RKO (cell line): Measurements from ENCODE around the gene DHX15.

ENCODE experiments used
- DNase-seq: peaks from one replicate; pipeline ENCODE4 v3.0.0-alpha.2; 2016; ENCODE audit warnings: low spot score

The DHX15 gene

DNA sequence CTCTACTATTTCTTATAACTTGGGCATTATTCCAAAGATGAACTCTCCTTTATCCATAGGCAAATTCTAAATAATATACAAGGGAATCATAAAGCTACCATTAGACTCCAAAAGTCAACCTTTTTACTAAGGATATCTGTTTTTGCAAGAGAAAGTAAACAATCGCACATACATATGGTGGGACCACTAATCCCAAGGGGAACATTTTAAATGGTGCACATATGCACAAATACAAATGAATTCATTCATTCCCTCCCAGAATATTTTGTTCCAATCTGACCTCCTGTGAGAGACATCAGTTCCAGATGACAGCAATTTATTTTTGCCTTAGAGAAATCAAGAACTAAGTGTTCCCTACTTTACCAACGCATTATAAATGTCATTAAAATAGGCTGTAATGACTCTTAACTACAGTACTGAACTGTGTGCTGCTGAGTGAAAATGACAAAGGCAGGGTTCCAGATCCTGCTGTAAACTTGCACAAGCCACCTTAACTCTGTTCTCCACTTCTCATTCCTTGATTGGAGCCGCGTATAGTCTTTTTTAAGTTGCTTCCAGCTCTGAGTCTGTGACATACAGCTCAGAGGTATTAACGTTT lies 2.0 kb downstream of the DHX15 start:
- DNase-seq = peak; percentile 53

- DNase-seq = no peak
Observed at GRCh38 chr4:24578364-24578763, 6.0 kb downstream of the DHX15 start.

GRCh38 chr4:24576276-24576675 lies 8.1 kb downstream of the DHX15 start:
- no peak for DNase-seq

- no peak for DNase-seq
Observed at GRCh38 chr4:24574236-24574635, 10.1 kb downstream of the DHX15 start.

DNA sequence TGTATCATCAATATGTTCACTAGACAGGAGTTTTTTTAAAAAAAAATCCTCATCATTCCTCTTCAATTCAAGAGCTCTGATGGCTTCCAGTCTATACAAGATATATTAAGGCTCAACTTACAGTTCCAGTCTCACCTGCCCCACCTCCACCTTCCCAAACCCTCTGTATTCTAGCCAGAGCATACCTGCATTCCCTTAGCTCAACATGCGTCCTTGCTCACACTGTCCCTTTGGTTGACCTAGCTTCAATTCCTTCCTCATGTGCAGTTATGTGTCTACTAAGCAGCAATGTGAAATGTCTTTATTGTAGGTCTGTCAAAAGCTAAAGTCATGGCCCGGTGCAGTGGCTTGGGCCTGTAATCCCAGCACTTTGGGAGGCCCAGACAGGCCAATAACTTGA lies 10.8 kb downstream of the DHX15 start:
- DNase-seq = no peak

DNA sequence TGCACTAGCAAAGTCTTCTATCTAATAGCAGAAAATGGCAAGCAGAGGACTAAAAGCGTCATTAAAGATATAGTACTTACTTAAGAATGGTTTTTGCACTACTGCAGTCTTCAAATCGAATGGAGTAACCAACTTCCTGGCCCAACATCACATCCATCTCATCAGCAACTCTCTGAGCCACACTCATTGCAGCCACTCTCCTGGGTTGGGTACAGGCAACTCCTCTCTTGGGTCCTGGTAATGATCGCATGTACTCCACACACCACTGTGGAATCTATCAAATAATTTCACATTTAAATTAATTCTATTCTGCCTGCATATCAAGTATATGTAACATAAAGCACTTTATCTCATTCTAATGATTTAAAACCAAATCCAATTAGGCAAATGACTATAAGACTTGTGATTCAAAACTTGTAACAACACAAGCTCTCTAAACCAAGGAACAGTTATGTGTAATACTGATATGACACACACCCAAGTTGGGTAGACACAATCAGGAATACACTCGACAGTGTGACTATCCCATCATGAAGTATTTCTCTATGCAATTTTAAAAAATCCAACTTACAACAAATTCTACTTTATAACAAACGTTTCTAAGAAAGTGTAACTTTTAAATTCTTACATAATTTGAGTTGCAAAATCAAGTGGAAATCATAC lies 13.6 kb downstream of the DHX15 start:
- DNase-seq = peak; percentile 40

GRCh38 chr4:24570172-24570571 lies 14.2 kb downstream of the DHX15 start:
- no peak for DNase-seq

DNA sequence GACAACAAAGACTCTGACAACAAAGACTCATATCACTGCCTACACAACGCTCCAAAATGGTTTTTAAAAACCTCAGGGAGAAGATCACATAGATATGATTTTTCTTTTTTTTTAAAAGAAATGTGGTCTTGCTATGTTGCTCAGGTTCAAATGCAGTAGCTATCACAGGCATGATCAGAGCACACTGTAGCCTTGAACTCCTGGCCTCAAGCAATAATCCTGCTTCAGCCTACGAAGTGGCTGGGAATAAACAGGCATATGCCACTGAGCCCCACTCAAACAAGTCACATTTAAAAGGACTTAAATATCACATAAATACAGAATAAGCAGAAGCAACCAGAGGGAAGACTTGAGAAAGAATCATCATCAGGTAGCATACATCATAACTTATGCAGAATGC lies 14.7 kb downstream of the DHX15 start:
- DNase-seq = no peak

DNA sequence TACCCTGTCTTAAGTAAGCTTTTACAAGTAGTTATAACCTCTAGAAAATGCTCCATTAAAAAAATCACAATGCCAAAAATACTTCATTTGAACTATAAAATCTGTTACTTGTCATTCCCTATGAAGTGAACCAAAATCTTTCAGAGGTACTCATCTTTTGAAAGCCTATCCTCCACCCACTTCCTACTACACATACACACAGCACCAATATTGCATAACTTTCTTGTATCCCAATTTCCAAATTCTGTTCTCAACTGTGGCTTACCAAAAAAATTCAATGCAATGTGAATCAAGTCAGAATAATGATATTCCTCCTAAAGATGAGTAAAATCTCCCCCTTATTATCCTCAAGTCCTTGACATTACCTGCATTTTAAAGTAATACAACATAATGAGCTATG lies 15.9 kb downstream of the DHX15 start:
- DNase-seq = no peak

- no peak for DNase-seq
Observed at GRCh38 chr4:24565054-24565453, 19.3 kb downstream of the DHX15 start.

DNA sequence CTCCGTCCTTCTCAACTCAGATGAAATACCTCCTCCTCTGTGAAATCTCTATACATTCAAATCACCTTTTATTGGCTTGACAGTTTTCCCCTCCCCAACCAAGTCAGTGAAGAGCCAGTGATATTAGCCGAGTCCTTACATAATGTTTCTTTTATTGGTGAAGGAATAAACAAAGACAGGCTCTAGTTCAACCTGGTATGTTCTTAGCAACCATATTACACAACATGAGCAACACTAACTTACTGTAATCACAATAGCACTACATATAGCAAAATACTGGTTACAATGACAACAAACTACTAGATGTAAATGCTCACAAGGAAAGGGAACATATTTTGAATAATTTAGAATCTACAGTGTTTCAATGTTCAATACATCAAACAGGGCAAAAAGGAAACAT lies 19.9 kb downstream of the DHX15 start:
- DNase-seq = no peak

- no peak for DNase-seq
Observed at GRCh38 chr4:24561438-24562139, 22.8 kb downstream of the DHX15 start.

DNA sequence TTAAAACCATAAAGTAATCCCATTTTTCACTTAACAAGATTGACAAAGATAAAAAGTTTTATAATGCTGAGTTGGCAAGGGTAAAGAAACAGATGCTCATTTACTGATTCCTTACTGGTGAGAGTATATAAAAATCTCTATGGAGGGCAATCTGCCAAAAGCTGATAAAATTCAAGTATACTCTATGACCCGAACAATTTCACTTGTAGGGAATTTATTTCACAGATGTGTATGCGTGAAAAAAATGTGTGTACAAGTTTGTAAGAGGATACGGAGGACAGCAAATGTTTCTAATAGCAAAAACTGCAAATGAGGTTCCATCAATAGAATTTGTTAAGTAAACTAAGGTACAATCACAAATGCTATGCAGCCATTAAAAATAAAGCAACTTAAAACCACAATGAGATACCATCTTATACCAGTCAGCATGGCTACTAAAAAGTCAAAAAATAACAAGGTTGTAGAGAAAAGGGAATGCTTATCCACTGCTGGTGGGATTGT lies 23.4 kb downstream of the DHX15 start:
- DNase-seq = no peak

- peak; percentile 24 for DNase-seq
Observed at GRCh38 chr4:24559889-24560288, 24.5 kb downstream of the DHX15 start.

- DNase-seq = no peak
Observed at GRCh38 chr4:24559032-24559821, 25.1 kb downstream of the DHX15 start.

DNA sequence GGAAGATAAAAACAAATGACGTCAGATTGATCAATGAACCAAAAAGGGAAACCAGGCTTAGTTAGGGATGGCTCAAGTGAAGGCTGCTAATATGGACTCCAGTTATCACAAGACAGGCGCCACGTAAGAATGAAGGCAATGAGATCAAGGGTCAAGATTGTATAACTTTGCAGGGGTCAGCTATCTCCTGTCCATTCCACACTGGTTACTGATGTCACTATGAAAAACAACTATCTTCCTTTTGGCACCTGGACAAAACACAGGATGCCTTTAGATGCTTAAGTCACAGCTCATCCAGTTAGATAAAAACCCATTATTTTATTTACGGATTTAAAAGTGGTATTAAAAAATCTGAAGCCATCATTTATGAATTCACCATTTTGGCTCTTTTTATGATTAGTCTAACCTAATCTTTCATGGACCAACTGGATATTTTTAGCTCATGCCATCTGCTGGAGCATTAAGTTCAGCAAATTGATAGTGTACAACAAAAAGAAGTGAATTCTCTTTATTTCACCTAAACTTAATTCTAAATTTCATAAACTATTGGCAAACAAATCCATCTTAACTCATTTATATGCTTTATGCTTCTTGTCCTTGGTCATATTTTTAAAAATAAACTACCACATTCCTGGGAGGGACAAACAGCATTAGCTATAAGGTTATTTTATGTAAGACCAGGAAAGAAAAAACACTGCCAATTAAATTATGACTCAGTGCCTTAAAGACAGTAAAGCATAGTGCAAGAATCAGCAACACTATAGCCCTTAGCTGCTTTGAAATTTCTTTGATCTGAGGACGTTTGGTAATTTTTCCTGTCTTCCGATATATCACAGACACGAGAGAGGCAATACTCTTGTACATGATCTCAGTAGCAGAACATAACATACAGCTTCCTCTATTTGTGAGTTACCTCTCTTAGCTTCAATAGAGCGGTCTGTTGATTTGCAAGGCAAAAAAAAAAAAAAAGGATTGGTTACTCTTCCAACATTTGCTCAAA lies 27.0 kb downstream of the DHX15 start:
- DNase-seq = no peak

DNA sequence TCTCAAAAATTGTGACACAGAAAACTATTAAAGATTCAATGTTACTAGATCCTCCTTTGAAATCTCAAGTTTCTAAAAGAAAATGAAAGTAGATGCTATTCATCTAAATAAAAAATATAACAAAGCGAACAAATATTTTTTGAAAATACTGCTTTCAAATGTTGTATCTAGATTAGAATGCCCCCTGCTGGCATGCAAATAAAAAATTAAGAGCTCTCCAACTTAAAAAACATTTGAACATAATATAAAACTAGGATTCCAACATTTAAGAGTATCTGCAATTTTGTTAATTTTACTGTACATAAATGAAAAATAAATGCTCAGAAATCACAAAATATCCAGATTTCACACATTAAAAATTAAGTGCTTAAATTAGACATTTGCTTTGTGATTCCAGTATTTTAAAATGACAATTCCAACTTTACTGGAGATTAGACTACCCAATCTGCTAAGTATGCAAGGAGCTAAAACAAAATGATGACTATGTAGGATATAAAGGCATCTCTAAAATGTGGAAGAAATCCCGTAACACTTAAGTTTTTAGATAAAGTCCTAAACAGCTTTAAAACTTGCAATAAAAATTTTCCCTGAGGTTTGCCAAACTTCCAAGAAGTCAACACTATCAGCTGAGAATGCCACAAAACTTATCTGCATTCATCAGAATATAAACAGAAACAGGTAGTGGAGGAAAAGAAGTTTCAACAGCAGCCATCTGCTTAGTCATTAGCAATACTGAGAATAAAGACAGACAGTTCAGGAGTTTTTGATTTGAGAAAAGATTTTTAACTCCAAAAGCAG lies 32.7 kb downstream of the DHX15 start:
- peak; percentile 34 for DNase-seq

GRCh38 chr4:24550441-24551175 lies 33.7 kb downstream of the DHX15 start:
- no peak for DNase-seq

DNA sequence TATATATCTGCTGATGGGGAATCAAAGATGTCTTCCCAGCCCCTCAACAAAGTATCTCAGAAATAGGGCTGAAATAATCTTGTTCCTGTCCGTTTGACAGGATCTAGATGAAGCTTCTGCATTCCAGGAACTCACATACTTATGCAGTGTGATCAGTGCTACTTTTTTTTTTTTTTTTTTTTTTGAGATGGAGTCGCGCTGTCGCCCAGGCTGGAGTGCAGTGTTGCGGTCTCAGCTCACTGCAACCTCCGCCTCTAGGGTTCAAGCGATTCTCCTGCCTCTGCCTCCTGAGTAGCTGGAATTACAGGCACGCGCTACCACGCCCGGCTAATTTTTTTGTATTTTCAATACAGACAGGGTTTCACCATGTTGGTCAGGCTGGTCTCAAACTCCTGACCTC lies 36.4 kb downstream of the DHX15 start:
- DNase-seq = no peak
